ENCODE data around the gene TMEM208. TPM values are rescaled to one million over a fixed set of nuclear protein-coding genes. Genes with fewer than 3 reads are reported as not detected.
A peak's percentile ranks its signal among the peaks of the same experiment; 100 is the strongest.

The TMEM208 gene
- total RNA-seq, 1 experiment from 2014 or later: 48.4 TPM

GRCh38 chr16:67184995-67185650, 41.8 kb upstream of the TMEM208 start (continued):
- TF ChIP-seq IRF2 (CRISPR knock-in tag; IDR thresholded peaks at IDR 0.05; ENCODE audit: borderline replicate concordance, low read depth) (0 out of 2 replicates have a peak, but pooled peaks have one; percentile 57), SP1 (CRISPR knock-in tag; conservative IDR thresholded peaks at IDR 0.05) (peak; percentile 72), FOXP4 (CRISPR knock-in tag; IDR thresholded peaks at IDR 0.05) (peak; percentile 93; the same call in 1 of the 2 replicates), ETV6 (CRISPR knock-in tag; IDR thresholded peaks at IDR 0.05) (peak; percentile 85), GABPB1 (CRISPR knock-in tag; IDR thresholded peaks at IDR 0.05) (peak; percentile 51), ZNF263 (CRISPR knock-in tag; IDR thresholded peaks at IDR 0.05; ENCODE audit: low read depth) (peak; percentile 59; the same call in 1 of the 2 replicates), HMGA2 (CRISPR knock-in tag; IDR thresholded peaks at IDR 0.05) (no peak), MAX (CRISPR knock-in tag; IDR thresholded peaks at IDR 0.05) (peak; percentile 86), ZBTB21 (CRISPR knock-in tag; IDR thresholded peaks at IDR 0.05; ENCODE audit: borderline replicate concordance) (no peak), NR2C2 (CRISPR knock-in tag; IDR thresholded peaks at IDR 0.05) (peak; percentile 45; the same call in 1 of the 2 replicates), SMAD3 (CRISPR knock-in tag; IDR thresholded peaks at IDR 0.05; ENCODE audit: borderline replicate concordance) (peak; percentile 63; the same call in 1 of the 2 replicates), MLX (CRISPR knock-in tag; IDR thresholded peaks at IDR 0.05) (0 out of 2 replicates have a peak, but pooled peaks have one; percentile 39), ZNF219 (CRISPR knock-in tag; IDR thresholded peaks at IDR 0.05; ENCODE audit: borderline replicate concordance) (peak; percentile 58; the same call in 1 of the 2 replicates), TEAD1 (CRISPR knock-in tag; IDR thresholded peaks at IDR 0.05) (peak; percentile 85), TEAD4 (CRISPR knock-in tag; IDR thresholded peaks at IDR 0.05) (peak; percentile 72; the same call in 1 of the 2 replicates), NR1H2 (CRISPR knock-in tag; IDR thresholded peaks at IDR 0.05) (no peak)
- TF ChIP-seq, protein P1, sequence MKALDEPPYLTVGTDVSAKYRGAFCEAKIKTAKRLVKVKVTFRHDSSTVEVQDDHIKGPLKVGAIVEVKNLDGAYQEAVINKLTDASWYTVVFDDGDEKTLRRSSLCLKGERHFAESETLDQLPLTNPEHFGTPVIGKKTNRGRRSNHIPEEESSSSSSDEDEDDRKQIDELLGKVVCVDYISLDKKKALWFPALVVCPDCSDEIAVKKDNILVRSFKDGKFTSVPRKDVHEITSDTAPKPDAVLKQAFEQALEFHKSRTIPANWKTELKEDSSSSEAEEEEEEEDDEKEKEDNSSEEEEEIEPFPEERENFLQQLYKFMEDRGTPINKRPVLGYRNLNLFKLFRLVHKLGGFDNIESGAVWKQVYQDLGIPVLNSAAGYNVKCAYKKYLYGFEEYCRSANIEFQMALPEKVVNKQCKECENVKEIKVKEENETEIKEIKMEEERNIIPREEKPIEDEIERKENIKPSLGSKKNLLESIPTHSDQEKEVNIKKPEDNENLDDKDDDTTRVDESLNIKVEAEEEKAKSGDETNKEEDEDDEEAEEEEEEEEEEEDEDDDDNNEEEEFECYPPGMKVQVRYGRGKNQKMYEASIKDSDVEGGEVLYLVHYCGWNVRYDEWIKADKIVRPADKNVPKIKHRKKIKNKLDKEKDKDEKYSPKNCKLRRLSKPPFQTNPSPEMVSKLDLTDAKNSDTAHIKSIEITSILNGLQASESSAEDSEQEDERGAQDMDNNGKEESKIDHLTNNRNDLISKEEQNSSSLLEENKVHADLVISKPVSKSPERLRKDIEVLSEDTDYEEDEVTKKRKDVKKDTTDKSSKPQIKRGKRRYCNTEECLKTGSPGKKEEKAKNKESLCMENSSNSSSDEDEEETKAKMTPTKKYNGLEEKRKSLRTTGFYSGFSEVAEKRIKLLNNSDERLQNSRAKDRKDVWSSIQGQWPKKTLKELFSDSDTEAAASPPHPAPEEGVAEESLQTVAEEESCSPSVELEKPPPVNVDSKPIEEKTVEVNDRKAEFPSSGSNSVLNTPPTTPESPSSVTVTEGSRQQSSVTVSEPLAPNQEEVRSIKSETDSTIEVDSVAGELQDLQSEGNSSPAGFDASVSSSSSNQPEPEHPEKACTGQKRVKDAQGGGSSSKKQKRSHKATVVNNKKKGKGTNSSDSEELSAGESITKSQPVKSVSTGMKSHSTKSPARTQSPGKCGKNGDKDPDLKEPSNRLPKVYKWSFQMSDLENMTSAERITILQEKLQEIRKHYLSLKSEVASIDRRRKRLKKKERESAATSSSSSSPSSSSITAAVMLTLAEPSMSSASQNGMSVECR (CRISPR knock-in tag; IDR thresholded peaks at IDR 0.05; ENCODE audit: borderline replicate concordance): peak; percentile 98
- TF ChIP-seq, protein P2, sequence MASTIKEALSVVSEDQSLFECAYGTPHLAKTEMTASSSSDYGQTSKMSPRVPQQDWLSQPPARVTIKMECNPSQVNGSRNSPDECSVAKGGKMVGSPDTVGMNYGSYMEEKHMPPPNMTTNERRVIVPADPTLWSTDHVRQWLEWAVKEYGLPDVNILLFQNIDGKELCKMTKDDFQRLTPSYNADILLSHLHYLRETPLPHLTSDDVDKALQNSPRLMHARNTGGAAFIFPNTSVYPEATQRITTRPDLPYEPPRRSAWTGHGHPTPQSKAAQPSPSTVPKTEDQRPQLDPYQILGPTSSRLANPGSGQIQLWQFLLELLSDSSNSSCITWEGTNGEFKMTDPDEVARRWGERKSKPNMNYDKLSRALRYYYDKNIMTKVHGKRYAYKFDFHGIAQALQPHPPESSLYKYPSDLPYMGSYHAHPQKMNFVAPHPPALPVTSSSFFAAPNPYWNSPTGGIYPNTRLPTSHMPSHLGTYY (CRISPR knock-in tag; IDR thresholded peaks at IDR 0.05): peak; percentile 86
- TF ChIP-seq, protein P3, sequence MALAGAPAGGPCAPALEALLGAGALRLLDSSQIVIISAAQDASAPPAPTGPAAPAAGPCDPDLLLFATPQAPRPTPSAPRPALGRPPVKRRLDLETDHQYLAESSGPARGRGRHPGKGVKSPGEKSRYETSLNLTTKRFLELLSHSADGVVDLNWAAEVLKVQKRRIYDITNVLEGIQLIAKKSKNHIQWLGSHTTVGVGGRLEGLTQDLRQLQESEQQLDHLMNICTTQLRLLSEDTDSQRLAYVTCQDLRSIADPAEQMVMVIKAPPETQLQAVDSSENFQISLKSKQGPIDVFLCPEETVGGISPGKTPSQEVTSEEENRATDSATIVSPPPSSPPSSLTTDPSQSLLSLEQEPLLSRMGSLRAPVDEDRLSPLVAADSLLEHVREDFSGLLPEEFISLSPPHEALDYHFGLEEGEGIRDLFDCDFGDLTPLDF (CRISPR knock-in tag; IDR thresholded peaks at IDR 0.05): no peak; the same call in 1 of the 2 replicates
- TF ChIP-seq, protein P4, sequence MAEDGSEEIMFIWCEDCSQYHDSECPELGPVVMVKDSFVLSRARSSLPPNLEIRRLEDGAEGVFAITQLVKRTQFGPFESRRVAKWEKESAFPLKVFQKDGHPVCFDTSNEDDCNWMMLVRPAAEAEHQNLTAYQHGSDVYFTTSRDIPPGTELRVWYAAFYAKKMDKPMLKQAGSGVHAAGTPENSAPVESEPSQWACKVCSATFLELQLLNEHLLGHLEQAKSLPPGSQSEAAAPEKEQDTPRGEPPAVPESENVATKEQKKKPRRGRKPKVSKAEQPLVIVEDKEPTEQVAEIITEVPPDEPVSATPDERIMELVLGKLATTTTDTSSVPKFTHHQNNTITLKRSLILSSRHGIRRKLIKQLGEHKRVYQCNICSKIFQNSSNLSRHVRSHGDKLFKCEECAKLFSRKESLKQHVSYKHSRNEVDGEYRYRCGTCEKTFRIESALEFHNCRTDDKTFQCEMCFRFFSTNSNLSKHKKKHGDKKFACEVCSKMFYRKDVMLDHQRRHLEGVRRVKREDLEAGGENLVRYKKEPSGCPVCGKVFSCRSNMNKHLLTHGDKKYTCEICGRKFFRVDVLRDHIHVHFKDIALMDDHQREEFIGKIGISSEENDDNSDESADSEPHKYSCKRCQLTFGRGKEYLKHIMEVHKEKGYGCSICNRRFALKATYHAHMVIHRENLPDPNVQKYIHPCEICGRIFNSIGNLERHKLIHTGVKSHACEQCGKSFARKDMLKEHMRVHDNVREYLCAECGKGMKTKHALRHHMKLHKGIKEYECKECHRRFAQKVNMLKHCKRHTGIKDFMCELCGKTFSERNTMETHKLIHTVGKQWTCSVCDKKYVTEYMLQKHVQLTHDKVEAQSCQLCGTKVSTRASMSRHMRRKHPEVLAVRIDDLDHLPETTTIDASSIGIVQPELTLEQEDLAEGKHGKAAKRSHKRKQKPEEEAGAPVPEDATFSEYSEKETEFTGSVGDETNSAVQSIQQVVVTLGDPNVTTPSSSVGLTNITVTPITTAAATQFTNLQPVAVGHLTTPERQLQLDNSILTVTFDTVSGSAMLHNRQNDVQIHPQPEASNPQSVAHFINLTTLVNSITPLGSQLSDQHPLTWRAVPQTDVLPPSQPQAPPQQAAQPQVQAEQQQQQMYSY (CRISPR knock-in tag; IDR thresholded peaks at IDR 0.05): peak; percentile 81
- TF ChIP-seq, protein P5, sequence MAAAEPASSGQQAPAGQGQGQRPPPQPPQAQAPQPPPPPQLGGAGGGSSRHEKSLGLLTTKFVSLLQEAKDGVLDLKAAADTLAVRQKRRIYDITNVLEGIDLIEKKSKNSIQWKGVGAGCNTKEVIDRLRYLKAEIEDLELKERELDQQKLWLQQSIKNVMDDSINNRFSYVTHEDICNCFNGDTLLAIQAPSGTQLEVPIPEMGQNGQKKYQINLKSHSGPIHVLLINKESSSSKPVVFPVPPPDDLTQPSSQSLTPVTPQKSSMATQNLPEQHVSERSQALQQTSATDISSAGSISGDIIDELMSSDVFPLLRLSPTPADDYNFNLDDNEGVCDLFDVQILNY (CRISPR knock-in tag; IDR thresholded peaks at IDR 0.05): peak; percentile 40; the same call in 1 of the 2 replicates
- TF ChIP-seq, protein P6, sequence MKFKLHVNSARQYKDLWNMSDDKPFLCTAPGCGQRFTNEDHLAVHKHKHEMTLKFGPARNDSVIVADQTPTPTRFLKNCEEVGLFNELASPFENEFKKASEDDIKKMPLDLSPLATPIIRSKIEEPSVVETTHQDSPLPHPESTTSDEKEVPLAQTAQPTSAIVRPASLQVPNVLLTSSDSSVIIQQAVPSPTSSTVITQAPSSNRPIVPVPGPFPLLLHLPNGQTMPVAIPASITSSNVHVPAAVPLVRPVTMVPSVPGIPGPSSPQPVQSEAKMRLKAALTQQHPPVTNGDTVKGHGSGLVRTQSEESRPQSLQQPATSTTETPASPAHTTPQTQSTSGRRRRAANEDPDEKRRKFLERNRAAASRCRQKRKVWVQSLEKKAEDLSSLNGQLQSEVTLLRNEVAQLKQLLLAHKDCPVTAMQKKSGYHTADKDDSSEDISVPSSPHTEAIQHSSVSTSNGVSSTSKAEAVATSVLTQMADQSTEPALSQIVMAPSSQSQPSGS (CRISPR knock-in tag; IDR thresholded peaks at IDR 0.05; ENCODE audit: borderline replicate concordance, low read depth): 0 out of 2 replicates have a peak, but pooled peaks have one; percentile 28

All from WTC11 (cell line).